ENCODE results near the gene DOK3. TPM values are rescaled to one million over a fixed set of nuclear protein-coding genes. Genes with fewer than 3 reads are reported as not detected.
A peak's percentile ranks its signal among the peaks of the same experiment; 100 is the strongest.

DOK3 gene
- total RNA-seq, 6 donors from 2014 or later, result 17.4 to 113 (median 75.9) TPM

GRCh38 chr5:177455661-177456590 is 53.7 kb downstream of the DOK3 start:
- DNase-seq (peak; percentile 95 to 98), ATAC-seq (ENCODE audit: low FRiP score in 2 of 2) (peak; percentile 82 to 90)
- TF ChIP-seq EP300 (IDR thresholded peaks at IDR 0.05) (no peak), POLR2AphosphoS5 (IDR thresholded peaks at IDR 0.05) (peak; percentile 28 to 35), CTCF (IDR thresholded peaks at IDR 0.05) (peak; percentile 74 to 98 (median 85))
- 0% methylated on average over 1 to 45 of the region's 76 CpGs for WGBS, 2 donors
- Histone ChIP-seq H3K4me1 (peaks cover 23 to 40% (median 29%) of the 10 kb centered on the region in 4 donors), H3K27ac (peak overlapping the region; percentile 52 to 85 (median 68)), H3K9me3 (no peaks in the 10 kb centered on the region), H3K27me3 (no peaks in the 10 kb centered on the region), H3K4me3 (peak overlapping the region; percentile 57 to 81 (median 72)), H3K36me3 (peaks cover 0 to 26% (median 12%) of the 10 kb centered on the region in 4 donors)

- Histone ChIP-seq H3K4me1 (peaks cover 23 to 40% (median 29%) of the 10 kb centered on the region in 4 donors), H3K27me3 (peaks cover 0 to under 1% (median 0%) of the 10 kb centered on the region in 4 donors), H3K9me3 (no peaks in the 10 kb centered on the region), H3K36me3 (peaks cover 0 to 24% (median 12%) of the 10 kb centered on the region in 4 donors), H3K4me3 (peak overlapping the region; percentile 57 to 81 (median 72)), H3K27ac (peak overlapping the region; percentile 52 to 85 (median 68))
- DNase-seq (peak; percentile 85 to 97), ATAC-seq (ENCODE audit: low FRiP score in 2 of 2) (peak; percentile 65 to 74)
- WGBS, 2 donors, result 0% methylated on average over 24 of the region's 80 CpGs; no CpG with 5 or more reads in 1 of the 2 donors
- TF ChIP-seq POLR2AphosphoS5 (IDR thresholded peaks at IDR 0.05) (peak in 1 of 2 donors; percentile 53), EP300 (IDR thresholded peaks at IDR 0.05) (no peak), POLR2A (IDR thresholded peaks at IDR 0.05) (peak in 2 of 4 donors; percentile 33 to 48), CTCF (IDR thresholded peaks at IDR 0.05) (peak; percentile 56 to 94 (median 90))
These were observed 54.5 kb downstream of the DOK3 start for GRCh38 chr5:177455036-177455660.

GRCh38 chr5:177454397-177455035 is 55.1 kb downstream of the DOK3 start:
- TF ChIP-seq POLR2AphosphoS5 (IDR thresholded peaks at IDR 0.05) (peak; percentile 25 to 35), EP300 (IDR thresholded peaks at IDR 0.05) (peak in 1 of 4 donors; percentile 7), POLR2A (IDR thresholded peaks at IDR 0.05) (no peak), CTCF (IDR thresholded peaks at IDR 0.05) (peak; percentile 97 to 99 (median 99))
- WGBS, 2 donors, result 0% methylated on average over 4 to 8 of the region's 84 CpGs
- Histone ChIP-seq H3K9me3 (no peaks in the 10 kb centered on the region), H3K27me3 (peaks cover 0 to 7% (median under 1%) of the 10 kb centered on the region in 4 donors), H3K27ac (peak overlapping the region; percentile 13 to 85 (median 50)), H3K36me3 (peaks cover 0 to 17% (median 8%) of the 10 kb centered on the region in 4 donors), H3K4me3 (peak overlapping the region; percentile 57 to 81 (median 72)), H3K4me1 (peaks cover 23 to 40% (median 29%) of the 10 kb centered on the region in 4 donors)
- ATAC-seq (ENCODE audit: low FRiP score in 2 of 2) (peak; percentile 82 to 85), DNase-seq (peak; percentile 94 to 100)

GRCh38 chr5:177453852-177454396 is 55.7 kb downstream of the DOK3 start:
- WGBS, 2 donors, result 6 to 11% methylated on average over 25 to 29 of the region's 31 CpGs
- Histone ChIP-seq H3K9me3 (no peaks in the 10 kb centered on the region), H3K36me3 (peaks cover 0 to 12% (median 6%) of the 10 kb centered on the region in 4 donors), H3K27me3 (peaks cover 0 to 11% (median 1%) of the 10 kb centered on the region in 4 donors), H3K27ac (peak overlapping the region in 3 of 4 donors; percentile 49 to 85 (median 52)), H3K4me3 (peak overlapping the region in 3 of 4 donors; percentile 57 to 81 (median 80)), H3K4me1 (peaks cover 23 to 40% (median 29%) of the 10 kb centered on the region in 4 donors)
- ATAC-seq (ENCODE audit: low FRiP score in 2 of 2), result no peak
- TF ChIP-seq POLR2A (IDR thresholded peaks at IDR 0.05) (no peak), POLR2AphosphoS5 (IDR thresholded peaks at IDR 0.05) (no peak), CTCF (IDR thresholded peaks at IDR 0.05) (no peak), EP300 (IDR thresholded peaks at IDR 0.05) (no peak)
- no peak for DNase-seq

Data from upper lobe of left lung (tissue), 6 donors.